ENCODE measurements around the gene TECTA. TPM values are rescaled to one million over a fixed set of nuclear protein-coding genes. Genes with fewer than 3 reads are reported as not detected.

Gene TECTA
- total RNA-seq, 1 experiment from 2014 or later: 0.15 TPM

GRCh38 chr11:121149116-121149515 is 48.1 kb downstream of the TECTA start:
- H3K4me1 ChIP-seq (ENCODE audit: control insufficient read depth, insufficient read depth, low read length): no peaks in the 10 kb centered on the region
- intact Hi-C loops (cut with micrococcal nuclease; ENCODE audit: unreplicated experiment): no loop called here
- POLR2A ChIA-PET: no interaction called here
- no peaks in the 10 kb centered on the region for H3K36me3 ChIP-seq (ENCODE audit: control insufficient read depth, insufficient read depth, low read length)
- H3K9me3 ChIP-seq (ENCODE audit: control insufficient read depth, insufficient read depth, low read depth, low read length): no peaks in the 10 kb centered on the region
- TF ChIP-seq TCF7L2 (IDR thresholded peaks at IDR 0.05; ENCODE audit: low read depth, low read length) (no peak), CTCF (IDR thresholded peaks at IDR 0.05) (no peak), SIN3A (IDR thresholded peaks at IDR 0.05; ENCODE audit: borderline replicate concordance, insufficient read depth, low read depth, low read length) (no peak), REST (IDR thresholded peaks at IDR 0.05; ENCODE audit: insufficient read depth in 1 of 2, low read depth in 2 of 2, low read length in 1 of 2) (no peak), POLR2AphosphoS5 (IDR thresholded peaks at IDR 0.05; ENCODE audit: low read depth, low read length) (no peak)
- H3K27me3 ChIP-seq (ENCODE audit: control insufficient read depth, insufficient read depth, low read length): peaks cover 38% of the 10 kb centered on the region
- H3K4me3 ChIP-seq (ENCODE audit: low read depth in 2 of 2, low read length in 2 of 2): no peak overlapping the region
- CTCF ChIA-PET: no interaction called here
- in situ Hi-C loops (cut with HindIII; ENCODE audit: low pct_unique_long_range_greater_than_20kb, low sequenced_read_pairs): no loop called here
- no peak overlapping the region for H3K27ac ChIP-seq (ENCODE audit: low read length)
- DNase-seq (ENCODE audit: low read depth, low spot score) (no peak), ATAC-seq (no peak)
- BruUV-seq (replicated peaks): no TSS peak

GRCh38 chr11:121151207-121151688 is 50.2 kb downstream of the TECTA start:
- TF ChIP-seq TCF7L2 (IDR thresholded peaks at IDR 0.05; ENCODE audit: low read depth, low read length) (no peak), POLR2AphosphoS5 (IDR thresholded peaks at IDR 0.05; ENCODE audit: low read depth, low read length) (no peak), CTCF (IDR thresholded peaks at IDR 0.05) (no peak), SIN3A (IDR thresholded peaks at IDR 0.05; ENCODE audit: borderline replicate concordance, insufficient read depth, low read depth, low read length) (no peak), REST (IDR thresholded peaks at IDR 0.05; ENCODE audit: insufficient read depth in 1 of 2, low read depth in 2 of 2, low read length in 1 of 2) (no peak)
- in situ Hi-C loops (cut with HindIII; ENCODE audit: low pct_unique_long_range_greater_than_20kb, low sequenced_read_pairs) (no loop called here), intact Hi-C loops (cut with micrococcal nuclease; ENCODE audit: unreplicated experiment) (loop anchor here (10.0 kb wide), 1 partner anchor 996 kb away; no protein-coding TSS in a partner anchor)
- no peaks in the 10 kb centered on the region for H3K36me3 ChIP-seq (ENCODE audit: control insufficient read depth, insufficient read depth, low read length)
- BruUV-seq (replicated peaks): no TSS peak
- no peaks in the 10 kb centered on the region for H3K4me1 ChIP-seq (ENCODE audit: control insufficient read depth, insufficient read depth, low read length)
- POLR2A ChIA-PET: no interaction called here
- CTCF ChIA-PET: no interaction called here
- DNase-seq (ENCODE audit: low read depth, low spot score) (no peak), ATAC-seq (no peak)
- no peak overlapping the region for H3K27ac ChIP-seq (ENCODE audit: low read length)
- H3K27me3 ChIP-seq (ENCODE audit: control insufficient read depth, insufficient read depth, low read length): peaks cover 42% of the 10 kb centered on the region
- H3K4me3 ChIP-seq (ENCODE audit: low read depth in 2 of 2, low read length in 2 of 2): no peak overlapping the region
- H3K9me3 ChIP-seq (ENCODE audit: control insufficient read depth, insufficient read depth, low read depth, low read length): no peaks in the 10 kb centered on the region
